Panc1 (cell line): Measurements from ENCODE around the gene ZC3H18. TPM values are rescaled to one million over a fixed set of nuclear protein-coding genes. Genes with fewer than 3 reads are reported as not detected.

Source experiments
- ATAC-seq: fragments of 200-7000 bp; cut with Tn5 transposase; 2 replicates; pipeline ENCODE4 v1.9.1; 2020; ENCODE audit warnings: mild to moderate bottlenecking, moderate library complexity
- BruUV-seq: library from RNA; stranded (reverse); fragments of 400-500 nt; replicated peaks from 2 replicates; lab custom pipeline; 2021; lab: Mats Ljungman, UMichigan
- CTCF ChIA-PET: fragments of 300-600 bp; sonication (Branson Sonifier 250); formaldehyde crosslinking; loops from one replicate; lab custom pipeline; 2022; ENCODE audit warnings: antibody characterized with exemption; lab: Charles Lee
- POLR2A ChIA-PET: fragments of 300-600 bp; sonication (Branson Sonifier 250); formaldehyde crosslinking; loops from one replicate; lab custom pipeline; 2022; ENCODE audit warnings: antibody characterized with exemption; lab: Charles Lee
- DNase-seq: peaks from one replicate; pipeline ENCODE4 v3.0.0-alpha.2; 2010; ENCODE audit warnings: low read depth, low spot score
- H3K27ac ChIP-seq: 2 replicates; pipeline ENCODE4 v1.5.1; 2011; ENCODE audit warnings: mild to moderate bottlenecking, low read length, inconsistent platforms
- H3K27me3 ChIP-seq: fragments of 200-500 bp; sonication (Bioruptor generic); 2 replicates; pipeline ENCODE4 v1.6.0; 2014; ENCODE audit warnings: low read length, inconsistent platforms; ENCODE audit not compliant: control insufficient read depth, insufficient read depth
- H3K36me3 ChIP-seq: fragments of 200-500 bp; sonication (Bioruptor generic); 2 replicates; pipeline ENCODE4 v1.5.1; 2014; ENCODE audit warnings: inconsistent platforms, mild to moderate bottlenecking, low read length, moderate library complexity; ENCODE audit not compliant: control insufficient read depth, insufficient read depth
- H3K4me1 ChIP-seq: 2 replicates; pipeline ENCODE4 v1.5.1; 2011; ENCODE audit warnings: inconsistent platforms, mild to moderate bottlenecking, low read length, moderate library complexity; ENCODE audit not compliant: control insufficient read depth, insufficient read depth
- H3K4me3 ChIP-seq, 2 experiments: 2 replicates each; pipeline ENCODE4 v1.5.1; 2011 to 2012; ENCODE audit warnings: low read depth in 2 of 2, low read length in 2 of 2, mild to moderate bottlenecking in 2 of 2, inconsistent platforms in 1 of 2, moderate library complexity in 1 of 2
- H3K9me3 ChIP-seq: fragments of 200-500 bp; sonication (Bioruptor generic); 2 replicates; pipeline ENCODE4 v1.5.1; 2014; ENCODE audit warnings: low read depth, mild to moderate bottlenecking, inconsistent platforms, low read length, moderate library complexity; ENCODE audit not compliant: control insufficient read depth, insufficient read depth
- CTCF ChIP-seq: fragments of 450-650 bp; IDR thresholded peaks from 2 replicates; pipeline ENCODE4 v1.5.1; 2017; ENCODE audit warnings: mild to moderate bottlenecking
- POLR2AphosphoS5 ChIP-seq: IDR thresholded peaks from 2 replicates; pipeline ENCODE4 v1.6.1; 2012; ENCODE audit warnings: mild to moderate bottlenecking, low read depth, low read length, moderate library complexity
- REST ChIP-seq, 2 experiments: IDR thresholded peaks; 2 replicates each; pipeline ENCODE4 v1.6.1; 2011 to 2012; ENCODE audit warnings: low read depth in 2 of 2, control low read depth in 1 of 2, low read length in 1 of 2, mild to moderate bottlenecking in 1 of 2, moderate library complexity in 1 of 2; ENCODE audit not compliant: insufficient read depth in 1 of 2
- SIN3A ChIP-seq: IDR thresholded peaks from 2 replicates; pipeline ENCODE4 v1.6.1; 2012; ENCODE audit warnings: low read depth, mild to moderate bottlenecking, low read length, moderate library complexity, borderline replicate concordance; ENCODE audit not compliant: insufficient read depth
- TCF7L2 ChIP-seq: IDR thresholded peaks from 2 replicates; pipeline ENCODE4 v1.6.1; 2011; ENCODE audit warnings: mild to moderate bottlenecking, low read depth, low read length, inconsistent platforms
- in situ Hi-C: cut with HindIII; loops from 2 replicates; pipeline ENCODE4 v1.10.0; 2016; ENCODE audit warnings: low sequenced_read_pairs, low pct_unique_long_range_greater_than_20kb
- intact Hi-C: fragments of 100-400 bp; cut with micrococcal nuclease; formaldehyde crosslinking; loops from one replicate; pipeline ENCODE4 v1.10.0; 2022; ENCODE audit not compliant: unreplicated experiment
- total RNA-seq: library from RNA; stranded (reverse); gene quantifications from one replicate; pipeline ENCODE4 v1.2.1, GENCODE V29; 2021; ENCODE audit not compliant: unreplicated experiment

ZC3H18 gene
- total RNA-seq, 1 experiment from 2014 or later, result 45.9 TPM

- H3K36me3 ChIP-seq, result peaks cover 6% of the 10 kb centered on the region; the same call in 1 of the 2 replicates
- H3K4me1 ChIP-seq, result peaks cover 5% of the 10 kb centered on the region
- no peak overlapping the region for H3K27ac ChIP-seq
- no peak for DNase-seq
- in situ Hi-C loops, result no loop called here
- no peaks in the 10 kb centered on the region for H3K9me3 ChIP-seq
- ChIA-PET CTCF (no interaction called here), POLR2A (interaction anchor here (0.5 kb wide), 1 partner anchor 117 kb away, joined by 6 read pairs; no protein-coding TSS in a partner anchor)
- no peak for ATAC-seq
- no TSS peak for BruUV-seq
- H3K27me3 ChIP-seq, result no peaks in the 10 kb centered on the region
- intact Hi-C loops, result no loop called here
- TF ChIP-seq POLR2AphosphoS5, result no peak
- TF ChIP-seq CTCF, result no peak
- no peak for TF ChIP-seq REST (IDR thresholded peaks at IDR 0.05; ENCODE audit: insufficient read depth in 1 of 2, low read depth in 2 of 2, low read length in 1 of 2)
- no peak for TF ChIP-seq SIN3A
- TF ChIP-seq TCF7L2, result no peak
- no peak overlapping the region for H3K4me3 ChIP-seq
These were observed 4.0 kb upstream of the ZC3H18 start for GRCh38 chr16:88566158-88566557.

GRCh38 chr16:88568710-88569613, 1.2 kb upstream of the ZC3H18 start:
- Histone ChIP-seq H3K4me1 (peaks cover 10% of the 10 kb centered on the region), H3K4me3 (peak overlapping the region; percentile 71 to 86), H3K27ac (peak overlapping the region; percentile 89), H3K9me3 (no peaks in the 10 kb centered on the region), H3K27me3 (no peaks in the 10 kb centered on the region), H3K36me3 (peaks cover 8% of the 10 kb centered on the region)
- no peak for ATAC-seq
- TF ChIP-seq POLR2AphosphoS5 (no peak), CTCF (no peak), TCF7L2 (no peak), SIN3A (no peak), REST (IDR thresholded peaks at IDR 0.05; ENCODE audit: insufficient read depth in 1 of 2, low read depth in 2 of 2, low read length in 1 of 2) (no peak)
- ChIA-PET CTCF (no interaction called here), POLR2A (no interaction called here)
- in situ Hi-C loops (no loop called here), intact Hi-C loops (no loop called here)
- no peak for DNase-seq
- BruUV-seq, result no TSS peak
